NT2/D1 (cell line): ENCODE data around the gene CDHR4.

Source experiments
- SUZ12 ChIP-seq: IDR thresholded peaks from 2 replicates; pipeline ENCODE4 v1.6.1; 2011; ENCODE audit not compliant: insufficient read length, insufficient read depth; ENCODE audit errors: extremely low read depth
- YY1 ChIP-seq: IDR thresholded peaks from 2 replicates; pipeline ENCODE4 v1.6.1; 2011; ENCODE audit not compliant: insufficient read length, insufficient read depth
- ZNF274 ChIP-seq: IDR thresholded peaks from 2 replicates; pipeline ENCODE4 v1.6.1; 2011; ENCODE audit warnings: mild to moderate bottlenecking, low read depth, low read length

DNA sequence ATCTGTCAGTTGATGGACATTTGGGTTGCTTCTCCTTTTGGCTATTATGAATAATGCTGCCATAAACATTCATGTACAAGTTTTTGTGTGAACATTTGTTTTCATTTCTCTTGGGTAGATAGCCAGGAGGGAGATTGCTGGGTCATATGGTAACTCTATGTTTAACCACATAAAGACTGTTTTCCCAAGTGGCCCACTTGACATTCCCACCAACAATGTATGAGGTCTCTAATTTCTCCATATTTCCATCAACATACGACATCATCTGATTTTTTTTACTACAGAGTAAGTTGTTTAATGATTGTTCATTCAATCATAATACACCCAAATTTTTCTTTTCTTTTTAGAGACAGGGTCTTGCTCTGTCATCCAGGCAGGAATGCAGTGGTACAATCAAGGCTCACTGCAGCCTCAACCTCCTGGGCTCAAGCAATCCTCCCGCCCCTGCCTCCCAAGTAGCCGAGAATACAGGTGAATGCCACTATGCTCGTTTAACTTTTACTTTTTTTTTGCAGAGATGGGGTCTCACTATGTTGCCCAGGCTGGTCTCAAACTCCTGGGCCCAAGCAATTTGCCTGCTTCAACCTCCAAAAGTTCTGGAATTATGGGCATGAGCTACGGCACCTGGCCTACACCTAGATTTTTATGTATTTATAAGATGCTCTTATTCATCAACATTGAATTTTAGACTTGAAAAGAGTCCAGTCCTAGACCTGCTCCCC lies 20.2 kb downstream of the CDHR4 start:
- TF ChIP-seq SUZ12: no peak
- no peak for TF ChIP-seq YY1
- TF ChIP-seq ZNF274: no peak
